Omental fat pad (tissue), 4 donors: ENCODE results near the gene FOXP1. TPM values are rescaled to one million over a fixed set of nuclear protein-coding genes. Genes with fewer than 3 reads are reported as not detected.

ENCODE experiments used
- ATAC-seq: fragments of 150-250 bp; one replicate; pipeline ENCODE4 v1.9.1; 2016; ENCODE audit warnings: mild to moderate bottlenecking, moderate library complexity; ENCODE audit not compliant: low FRiP score
- DNase-seq: peaks from one replicate; pipeline ENCODE4 v3.0.0-alpha.2; 2019; ENCODE audit warnings: low spot score
- CTCF ChIP-seq, 3 donors: fragments of 450-650 bp; IDR thresholded peaks; one replicate each; pipeline ENCODE4 v1.5.1; 2016 to 2017; ENCODE audit warnings: antibody characterized with exemption in 3 of 3, mild to moderate bottlenecking in 3 of 3, moderate library complexity in 2 of 3
- total RNA-seq, 4 donors: library from RNA; depleted of rRNA; stranded (reverse); fragments of >200 nt; gene quantifications; one replicate each; pipeline ENCODE4 v1.1.0, GENCODE V29; 2016

Gene FOXP1
- total RNA-seq, 4 donors from 2014 or later: 72.4 to 128 (median 76.7) TPM

GRCh38 chr3:71525391-71525790, 58.1 kb downstream of the FOXP1 start:
- ATAC-seq (no peak), DNase-seq (no peak)
- TF ChIP-seq CTCF (IDR thresholded peaks at IDR 0.05): no peak

- DNase-seq (no peak), ATAC-seq (no peak)
- TF ChIP-seq CTCF (IDR thresholded peaks at IDR 0.05): no peak
These were observed 58.9 kb downstream of the FOXP1 start for GRCh38 chr3:71524672-71525071.

GRCh38 chr3:71523628-71524027, 59.9 kb downstream of the FOXP1 start:
- TF ChIP-seq CTCF (IDR thresholded peaks at IDR 0.05): no peak
- no peak for ATAC-seq
- no peak for DNase-seq

GRCh38 chr3:71521940-71522876, 61.3 kb downstream of the FOXP1 start:
- DNase-seq (no peak), ATAC-seq (no peak)
- no peak for TF ChIP-seq CTCF (IDR thresholded peaks at IDR 0.05)

- no peak for ATAC-seq
- no peak for TF ChIP-seq CTCF (IDR thresholded peaks at IDR 0.05)
These were observed 62.5 kb downstream of the FOXP1 start for GRCh38 chr3:71521021-71521352.

GRCh38 chr3:71520161-71521020, 63.1 kb downstream of the FOXP1 start:
- ATAC-seq: no peak
- no peak for DNase-seq
- no peak for TF ChIP-seq CTCF (IDR thresholded peaks at IDR 0.05)

More at GRCh38 chr3:71521021-71521352, 62.5 kb downstream of the FOXP1 start:
- no peak for DNase-seq
